BLaER1 (cell line): ENCODE results near the gene FBXO24.
A peak's percentile ranks its signal among the peaks of the same experiment; 100 is the strongest.

Source experiments
- H3K27ac ChIP-seq: shearing (Covaris generic); formaldehyde crosslinking; 2 replicates; pipeline ENCODE4 v1.8.1; 2022
- H3K27me3 ChIP-seq: shearing (Covaris generic); formaldehyde crosslinking; 2 replicates; pipeline ENCODE4 v1.8.1; 2022
- H3K36me3 ChIP-seq: shearing (Covaris generic); formaldehyde crosslinking; 2 replicates; pipeline ENCODE4 v1.8.1; 2022
- H3K4me1 ChIP-seq: shearing (Covaris generic); formaldehyde crosslinking; 2 replicates; pipeline ENCODE4 v1.8.1; 2022
- H3K4me2 ChIP-seq: shearing (Covaris generic); formaldehyde crosslinking; 2 replicates; pipeline ENCODE4 v1.8.1; 2022
- H3K4me3 ChIP-seq: shearing (Covaris generic); formaldehyde crosslinking; 2 replicates; pipeline ENCODE4 v1.8.1; 2022
- H3K9ac ChIP-seq: shearing (Covaris generic); formaldehyde crosslinking; 2 replicates; pipeline ENCODE4 v1.8.1; 2022
- H3K9me3 ChIP-seq: shearing (Covaris generic); formaldehyde crosslinking; 2 replicates; pipeline ENCODE4 v1.8.1; 2022
- H4K20me1 ChIP-seq: shearing (Covaris generic); formaldehyde crosslinking; 2 replicates; pipeline ENCODE4 v1.8.1; 2022
- Cebpa-rat ChIP-seq: shearing (Covaris generic); IDR thresholded peaks from 2 replicates; pipeline ENCODE4 v1.8.1; 2022

FBXO24 gene

DNA sequence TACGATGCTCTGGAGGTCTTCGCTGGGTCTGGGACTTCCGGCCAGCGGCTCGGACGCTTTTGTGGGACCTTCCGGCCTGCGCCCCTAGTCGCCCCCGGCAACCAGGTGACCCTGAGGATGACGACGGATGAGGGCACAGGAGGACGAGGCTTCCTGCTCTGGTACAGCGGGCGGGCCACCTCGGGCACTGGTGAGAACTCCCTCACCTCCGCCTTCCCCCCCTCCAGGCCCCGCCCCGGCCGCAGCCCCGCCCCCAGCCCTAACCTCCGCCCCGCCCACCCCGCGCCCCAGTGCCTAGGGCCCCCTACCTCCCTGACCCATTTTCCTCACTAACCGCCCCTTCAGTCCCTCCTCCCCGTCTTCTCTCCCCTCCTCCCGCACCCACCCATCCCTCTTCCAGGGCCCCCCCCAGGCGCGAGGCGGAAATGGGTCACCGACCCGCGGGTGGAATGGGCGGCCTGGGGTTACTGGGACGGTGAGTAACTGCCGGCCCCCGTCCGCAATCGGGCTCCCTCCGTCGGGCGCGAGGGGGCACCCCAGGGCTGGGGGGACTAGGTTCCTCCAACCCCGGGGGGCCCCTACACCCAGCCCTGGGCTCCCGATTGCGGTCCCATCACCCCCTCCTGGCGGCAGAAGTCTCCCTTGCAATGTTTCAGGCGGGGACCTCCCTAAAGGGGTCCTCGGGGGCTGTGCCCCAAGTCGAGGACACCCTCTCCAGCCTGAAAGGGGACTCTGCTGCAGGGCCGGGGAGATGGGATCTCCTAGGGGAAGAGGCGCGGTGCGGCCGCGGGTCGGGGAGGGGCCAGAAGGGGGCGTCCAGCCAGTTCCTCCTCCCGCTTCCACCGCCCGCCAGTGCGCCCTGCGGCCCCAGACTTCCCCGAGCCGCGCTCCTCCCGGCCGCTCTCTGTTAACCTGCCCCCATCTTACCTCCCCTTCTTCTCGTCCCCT is 18.2 kb downstream of the FBXO24 start:
- Histone ChIP-seq H3K9me3 (no peaks in the 10 kb centered on the region), H3K9ac (peak overlapping the region; percentile 71), H4K20me1 (no peaks in the 10 kb centered on the region), H3K4me1 (peaks cover 62% of the 10 kb centered on the region), H3K36me3 (no peaks in the 10 kb centered on the region), H3K27me3 (peaks cover 22% of the 10 kb centered on the region; the same call in 1 of the 2 replicates), H3K4me3 (peak overlapping the region; percentile 70), H3K27ac (peak overlapping the region; percentile 57), H3K4me2 (peak overlapping the region; percentile 99)
- TF ChIP-seq Cebpa-rat: no peak

DNA sequence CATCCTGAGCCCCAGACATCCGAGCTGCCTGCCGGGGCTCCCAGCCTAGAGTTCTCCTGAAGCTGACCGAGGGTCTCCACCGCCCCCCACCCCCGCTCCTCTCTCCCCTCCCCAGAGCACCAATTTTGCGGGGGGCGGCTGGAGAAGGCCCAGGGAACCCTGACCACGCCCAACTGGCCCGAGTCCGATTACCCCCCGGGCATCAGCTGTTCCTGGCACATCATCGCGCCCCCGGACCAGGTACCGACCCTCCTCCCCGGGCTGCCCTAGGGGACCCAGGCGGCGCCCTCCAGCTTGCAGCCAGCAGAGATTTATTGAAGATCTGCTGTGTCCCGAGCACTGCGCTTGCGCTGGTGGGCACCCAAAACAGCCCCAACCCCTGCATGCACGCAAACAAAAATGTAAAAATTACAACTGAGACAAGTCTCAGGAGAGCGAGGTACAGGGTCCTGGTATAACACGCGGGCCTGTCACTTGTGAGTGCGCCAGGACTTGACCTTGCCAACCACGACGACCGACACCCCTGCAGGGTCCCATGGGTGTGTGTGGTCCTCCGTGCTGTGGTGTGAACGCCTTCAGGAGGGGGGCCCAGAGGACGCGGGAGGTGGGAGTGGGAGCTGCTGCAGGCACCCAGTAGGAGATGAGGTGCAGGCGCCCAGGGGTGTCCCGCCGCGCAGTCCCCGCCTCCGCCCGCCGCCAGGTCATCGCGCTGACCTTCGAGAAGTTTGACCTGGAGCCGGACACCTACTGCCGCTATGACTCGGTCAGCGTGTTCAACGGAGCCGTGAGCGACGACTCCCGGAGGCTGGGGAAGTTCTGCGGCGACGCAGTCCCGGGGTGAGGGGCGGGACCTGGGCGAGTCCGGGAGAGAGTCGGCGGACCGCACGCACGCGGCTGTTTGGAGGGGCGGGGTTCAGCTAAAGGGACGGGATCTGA is 19.1 kb downstream of the FBXO24 start:
- no peaks in the 10 kb centered on the region for H4K20me1 ChIP-seq
- no peak for TF ChIP-seq Cebpa-rat
- H3K9me3 ChIP-seq: no peaks in the 10 kb centered on the region
- peak overlapping the region; percentile 57; the same call in 1 of the 2 replicates for H3K27ac ChIP-seq
- H3K4me3 ChIP-seq: peak overlapping the region; percentile 70
- peak overlapping the region; percentile 99 for H3K4me2 ChIP-seq
- peaks cover 22% of the 10 kb centered on the region; the same call in 1 of the 2 replicates for H3K27me3 ChIP-seq
- H3K36me3 ChIP-seq: no peaks in the 10 kb centered on the region
- peaks cover 53% of the 10 kb centered on the region for H3K4me1 ChIP-seq
- peak overlapping the region; percentile 71 for H3K9ac ChIP-seq

DNA sequence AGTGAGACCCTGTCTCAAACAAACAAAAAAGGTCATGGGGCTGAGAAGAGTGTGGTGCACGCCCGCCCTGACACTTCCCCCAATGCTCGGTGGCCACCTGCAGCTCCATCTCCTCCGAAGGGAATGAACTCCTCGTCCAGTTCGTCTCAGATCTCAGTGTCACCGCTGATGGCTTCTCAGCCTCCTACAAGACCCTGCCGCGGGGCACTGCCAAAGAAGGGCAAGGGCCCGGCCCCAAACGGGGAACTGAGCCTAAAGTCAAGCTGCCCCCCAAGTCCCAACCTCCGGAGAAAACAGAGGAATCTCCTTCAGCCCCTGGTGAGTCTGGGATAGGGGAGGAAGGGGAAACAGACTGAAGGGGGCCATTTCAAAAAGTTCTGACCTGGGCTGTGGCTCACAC is 20.2 kb downstream of the FBXO24 start:
- Histone ChIP-seq H3K36me3 (no peaks in the 10 kb centered on the region), H3K4me2 (peak overlapping the region; percentile 99), H3K27me3 (peaks cover 22% of the 10 kb centered on the region; the same call in 1 of the 2 replicates), H3K4me1 (peaks cover 47% of the 10 kb centered on the region), H3K9ac (no peak overlapping the region), H4K20me1 (no peaks in the 10 kb centered on the region), H3K9me3 (no peaks in the 10 kb centered on the region), H3K4me3 (peak overlapping the region; percentile 70; the same call in 1 of the 2 replicates), H3K27ac (no peak overlapping the region)
- TF ChIP-seq Cebpa-rat: no peak

DNA sequence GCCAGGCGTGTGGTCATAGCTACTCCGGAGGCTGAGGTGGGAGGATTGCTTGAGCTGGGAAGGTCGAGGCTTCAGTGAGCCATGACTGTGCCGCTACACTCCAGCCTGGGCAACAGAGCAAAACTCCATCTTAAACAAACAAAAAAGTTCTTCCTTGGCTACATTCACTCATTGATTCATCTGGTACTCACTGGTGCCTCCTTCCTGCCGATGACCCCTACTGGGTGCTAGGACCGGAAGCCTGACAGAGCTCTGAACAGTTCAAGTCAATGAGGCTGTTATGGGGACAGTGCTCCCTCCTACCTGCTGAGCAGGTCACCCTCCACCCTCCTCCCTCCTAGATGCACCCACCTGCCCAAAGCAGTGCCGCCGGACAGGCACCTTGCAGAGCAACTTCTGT is 21.0 kb downstream of the FBXO24 start:
- H3K4me2 ChIP-seq: no peak overlapping the region
- peaks cover 43% of the 10 kb centered on the region for H3K4me1 ChIP-seq

DNA sequence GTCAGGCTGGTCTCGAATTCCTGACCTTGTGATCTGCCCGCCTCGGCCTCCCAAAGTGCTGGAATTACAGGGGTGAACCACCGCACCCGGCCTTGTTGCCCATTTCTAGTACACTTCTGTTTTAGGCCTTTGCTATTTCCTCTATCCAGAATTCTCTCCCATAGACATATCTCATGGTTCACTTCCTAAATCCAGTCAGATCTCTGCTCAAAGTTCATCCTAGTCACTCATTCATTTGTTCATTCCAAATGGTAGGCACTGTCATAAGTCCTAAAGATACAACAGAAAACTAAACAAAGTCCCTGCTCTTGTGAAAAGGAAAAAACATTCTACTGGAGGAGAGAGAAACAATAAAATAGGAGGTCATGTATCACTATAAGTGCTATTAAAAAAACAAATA is 23.8 kb downstream of the FBXO24 start:
- no peaks in the 10 kb centered on the region for H4K20me1 ChIP-seq
- H3K4me1 ChIP-seq: peaks cover 42% of the 10 kb centered on the region
- TF ChIP-seq Cebpa-rat: no peak
- H3K9me3 ChIP-seq: no peaks in the 10 kb centered on the region
- H3K9ac ChIP-seq: no peak overlapping the region
- no peak overlapping the region for H3K4me3 ChIP-seq
- no peak overlapping the region for H3K27ac ChIP-seq
- no peak overlapping the region for H3K4me2 ChIP-seq
- H3K27me3 ChIP-seq: peaks cover 17% of the 10 kb centered on the region; the same call in 1 of the 2 replicates
- 0 out of 2 replicates have a peak, but pooled peaks cover 6% of the 10 kb centered on the region for H3K36me3 ChIP-seq

More for the DNA sequence above, 21.0 kb downstream of the FBXO24 start:
- no peak overlapping the region for H3K9ac ChIP-seq
- peaks cover 22% of the 10 kb centered on the region; the same call in 1 of the 2 replicates for H3K27me3 ChIP-seq
- H3K36me3 ChIP-seq: no peaks in the 10 kb centered on the region
- no peaks in the 10 kb centered on the region for H4K20me1 ChIP-seq
- H3K4me3 ChIP-seq: no peak overlapping the region
- H3K27ac ChIP-seq: no peak overlapping the region
- no peaks in the 10 kb centered on the region for H3K9me3 ChIP-seq
- TF ChIP-seq Cebpa-rat: no peak

DNA sequence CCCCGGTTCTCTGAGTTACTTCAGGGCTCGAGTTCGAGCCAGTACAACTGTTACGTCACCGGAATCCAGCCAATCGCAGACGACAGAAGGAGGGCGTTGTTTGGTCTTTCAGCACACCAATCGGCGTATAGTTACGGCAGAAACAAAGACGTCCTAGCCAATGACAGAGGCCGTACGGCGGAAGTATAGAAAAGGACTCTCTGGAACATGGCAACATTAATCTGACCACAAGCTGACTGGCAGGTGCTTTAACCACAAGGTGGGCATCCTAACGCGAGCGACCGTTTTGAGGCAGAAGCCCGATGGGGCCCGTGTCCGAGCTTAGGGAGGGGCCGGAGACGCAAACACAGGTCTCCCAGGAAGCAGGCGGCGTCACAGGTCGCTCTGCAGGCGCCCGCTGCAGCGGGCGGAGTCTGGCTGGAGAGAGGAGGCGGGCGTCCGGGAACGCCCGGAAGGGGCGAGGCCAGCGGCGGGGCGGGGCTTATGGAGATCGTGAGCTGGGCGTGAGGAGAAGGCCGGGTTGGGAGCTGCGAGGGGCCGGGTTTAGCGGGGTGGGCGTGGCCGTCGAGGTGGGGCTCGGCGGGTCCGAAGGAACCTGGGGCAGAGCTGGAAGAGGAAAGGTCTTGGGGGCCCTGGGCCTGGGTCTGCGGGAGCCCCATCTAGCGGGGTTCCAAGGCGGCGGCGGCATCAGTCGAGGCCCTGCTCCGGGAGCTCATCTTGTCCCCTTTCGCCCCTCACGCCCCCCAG is 26.0 kb downstream of the FBXO24 start, which contains the start of gene MOSPD3:
MOSPD3 (plus strand) TSS at position 558 of the 747 bp plus-strand sequence. CDS start 252 bp downstream, outside the sequence.
- peak within 1 kb of the TSS; percentile 79 for H3K4me3 ChIP-seq
- no peaks in the 10 kb centered on the region for H3K9me3 ChIP-seq
- no peaks in the 10 kb centered on the region for H4K20me1 ChIP-seq
- H3K4me2 ChIP-seq: peak within 1 kb of the TSS; percentile 100
- peak within 1 kb of the TSS; percentile 83 for H3K9ac ChIP-seq
- TF ChIP-seq Cebpa-rat: peak; percentile 40; the same call in 1 of the 2 replicates
- 0 out of 2 replicates have a peak, but pooled peaks cover 6% of the 10 kb centered on the region for H3K36me3 ChIP-seq
- peaks cover 30% of the 10 kb centered on the region for H3K4me1 ChIP-seq
- no peaks in the 10 kb centered on the region for H3K27me3 ChIP-seq
- H3K27ac ChIP-seq: peak within 1 kb of the TSS; percentile 86

DNA sequence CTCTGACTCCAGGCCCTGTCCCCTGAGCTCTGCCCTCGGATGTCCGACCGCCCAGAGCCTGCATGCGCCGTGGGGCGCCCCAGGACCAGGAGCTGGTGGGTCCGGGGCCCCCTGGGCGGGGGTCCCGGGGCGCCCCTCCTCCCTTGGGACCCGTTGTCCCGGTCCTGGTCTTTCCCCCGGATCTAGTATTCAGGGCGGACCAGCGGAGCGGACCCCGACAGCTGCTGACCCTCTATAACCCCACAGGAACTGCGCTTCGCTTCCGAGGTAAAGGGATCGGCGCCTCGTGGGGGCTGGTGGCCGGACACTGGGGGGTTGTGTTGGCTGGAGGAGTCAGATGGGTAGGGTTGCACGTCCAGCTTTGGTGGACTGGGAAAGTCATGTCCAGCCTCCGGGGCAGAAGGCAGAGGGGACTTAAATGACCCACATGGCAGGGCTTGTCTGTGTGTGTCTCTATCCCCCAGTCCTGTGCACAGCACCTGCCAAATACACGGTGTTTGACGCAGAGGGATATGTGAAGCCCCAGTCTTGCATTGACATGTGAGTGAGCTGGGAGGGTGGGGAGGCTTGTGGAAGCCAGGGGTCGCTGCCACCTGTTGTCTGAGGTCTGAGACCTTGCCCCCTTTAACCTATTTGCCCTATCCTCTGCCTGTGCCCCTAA is 26.7 kb downstream of the FBXO24 start:
- H3K9me3 ChIP-seq: no peaks in the 10 kb centered on the region
- H4K20me1 ChIP-seq: no peaks in the 10 kb centered on the region
- H3K36me3 ChIP-seq: 0 out of 2 replicates have a peak, but pooled peaks cover 6% of the 10 kb centered on the region
- H3K27me3 ChIP-seq: no peaks in the 10 kb centered on the region
- peak overlapping the region; percentile 86 for H3K27ac ChIP-seq
- peaks cover 30% of the 10 kb centered on the region for H3K4me1 ChIP-seq
- no peak for TF ChIP-seq Cebpa-rat
- H3K4me2 ChIP-seq: peak overlapping the region; percentile 100
- peak overlapping the region; percentile 79 for H3K4me3 ChIP-seq
- H3K9ac ChIP-seq: peak overlapping the region; percentile 83

DNA sequence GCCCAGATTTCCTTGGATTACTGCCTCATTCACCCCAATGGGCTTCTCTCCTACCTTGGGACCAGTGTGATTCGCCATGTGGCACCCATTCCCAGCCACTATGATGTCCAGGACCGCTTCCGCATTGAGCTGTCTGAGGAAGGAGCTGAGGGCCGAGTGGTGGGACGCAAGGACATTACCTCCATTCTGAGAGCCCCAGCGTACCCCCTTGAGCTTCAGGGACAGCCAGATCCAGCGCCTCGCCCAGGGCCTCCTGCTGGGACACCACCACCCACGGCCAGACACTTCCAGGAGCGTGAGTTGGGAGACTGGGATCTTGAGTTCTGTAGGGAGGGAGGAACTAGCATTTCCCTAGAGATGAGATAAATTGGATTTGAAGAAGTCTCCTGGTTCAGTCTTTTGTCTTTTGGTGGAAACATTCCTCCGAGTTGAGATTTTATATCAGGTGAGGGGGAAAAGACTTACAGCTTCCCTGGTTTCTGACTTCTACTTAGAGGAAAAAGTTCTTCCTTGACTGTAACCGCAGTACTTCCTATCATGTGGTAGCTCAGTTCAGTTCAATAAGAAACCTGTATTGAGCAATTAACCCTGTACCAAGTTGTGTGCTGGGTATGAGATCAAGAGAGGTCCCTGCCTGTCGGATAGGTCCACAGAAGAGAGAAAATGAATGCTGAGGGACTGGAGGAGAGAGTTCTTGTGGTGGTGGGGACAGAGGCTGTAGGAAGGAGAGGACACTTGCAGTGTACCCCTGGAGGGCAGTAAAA is 27.5 kb downstream of the FBXO24 start:
- H3K4me1 ChIP-seq: peaks cover 30% of the 10 kb centered on the region
- no peaks in the 10 kb centered on the region for H4K20me1 ChIP-seq
- 0 out of 2 replicates have a peak, but pooled peaks cover 6% of the 10 kb centered on the region for H3K36me3 ChIP-seq
- no peaks in the 10 kb centered on the region for H3K27me3 ChIP-seq
- H3K4me2 ChIP-seq: peak overlapping the region; percentile 100
- H3K9me3 ChIP-seq: no peaks in the 10 kb centered on the region
- peak overlapping the region; percentile 79 for H3K4me3 ChIP-seq
- H3K27ac ChIP-seq: 0 out of 2 replicates have a peak overlapping the region, but pooled peaks have one; percentile 2
- peak overlapping the region; percentile 83; the same call in 1 of the 2 replicates for H3K9ac ChIP-seq
- TF ChIP-seq Cebpa-rat: 0 out of 2 replicates have a peak, but pooled peaks have one; percentile 26
